ENCODE data around the gene CCNY. TPM values are rescaled to one million over a fixed set of nuclear protein-coding genes. Genes with fewer than 3 reads are reported as not detected.

Gene CCNY
- total and polyA plus RNA-seq, 2 of the 13 experiments (the other 11 are each of a cell fraction or from before 2014, with no cell fraction given): 48.2 to 54.7 TPM

DNA sequence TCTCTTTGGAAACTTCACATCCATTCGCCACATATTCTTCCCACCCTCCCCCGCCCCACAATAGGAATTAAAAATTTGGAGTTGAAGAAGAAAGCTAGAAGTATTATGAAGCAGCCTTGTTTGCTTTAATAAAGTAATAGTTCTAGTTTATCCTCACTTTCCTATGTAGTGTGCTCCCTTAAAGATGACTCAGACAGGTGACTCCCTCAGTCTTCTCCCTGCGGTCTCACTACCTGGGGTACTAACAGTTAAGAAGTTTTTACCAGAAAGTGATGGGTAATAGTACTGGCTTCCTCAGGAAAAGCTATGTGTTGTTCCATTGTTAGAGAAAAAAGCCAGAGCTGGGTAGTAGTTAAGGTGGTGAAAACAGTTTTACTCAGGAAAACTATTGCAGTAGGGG lies 58.6 kb downstream of the CCNY start:
- Histone ChIP-seq H3K27me3 (ENCODE audit: control insufficient read depth in 1 of 2, insufficient read depth in 2 of 2, low read length in 2 of 2) (no peaks in the 10 kb centered on the region), H3K79me2 (ENCODE audit: insufficient read depth, low read length) (peaks cover 96% of the 10 kb centered on the region), H3K4me1 (ENCODE audit: insufficient read depth, low read length) (peaks cover 93% of the 10 kb centered on the region), H2AFZ (ENCODE audit: low read length) (no peak overlapping the region), H3K36me3 (replicated peaks in 1 of 2; ENCODE audit: control insufficient read depth in 1 of 2, insufficient read depth in 2 of 2, low read length in 2 of 2) (no peaks in the 10 kb centered on the region), H3K4me3 (replicated peaks in 1 of 3; ENCODE audit: insufficient read depth in 1 of 3, low read depth in 2 of 3, low read length in 3 of 3) (no peak overlapping the region), H3K27ac (ENCODE audit: extremely low read length, insufficient read depth, low read length) (no peak overlapping the region), H3K9ac (ENCODE audit: insufficient read depth, low read depth, low read length) (no peak overlapping the region), H4K20me1 (ENCODE audit: insufficient read depth, low read length) (peaks cover 3% of the 10 kb centered on the region), H3K4me2 (ENCODE audit: low read depth, low read length) (no peak overlapping the region), H3K9me3 (ENCODE audit: low read length) (0 out of 2 replicates have a peak, but pooled peaks cover 7% of the 10 kb centered on the region)
- CTCF ChIA-PET (ENCODE audit: low intra/inter-chr PET ratio, low total read pairs): no interaction called here
- ATAC-seq: no peak
- no peak for FAIRE-seq
- WGBS (ENCODE audit: low lambda C conversion rate): 97% methylated on average over 3 of the region's 3 CpGs
- POLR2A ChIA-PET: no interaction called here
- no peak for TF ChIP-seq GZF1 (CRISPR knock-in tag; IDR thresholded peaks at IDR 0.05)
- TF ChIP-seq ZNF282 (IDR thresholded peaks at IDR 0.05; ENCODE audit: partially characterized antibody): no peak
- TF ChIP-seq MYNN (CRISPR knock-in tag; IDR thresholded peaks at IDR 0.05; ENCODE audit: low read depth): no peak
- TF ChIP-seq, protein P1, sequence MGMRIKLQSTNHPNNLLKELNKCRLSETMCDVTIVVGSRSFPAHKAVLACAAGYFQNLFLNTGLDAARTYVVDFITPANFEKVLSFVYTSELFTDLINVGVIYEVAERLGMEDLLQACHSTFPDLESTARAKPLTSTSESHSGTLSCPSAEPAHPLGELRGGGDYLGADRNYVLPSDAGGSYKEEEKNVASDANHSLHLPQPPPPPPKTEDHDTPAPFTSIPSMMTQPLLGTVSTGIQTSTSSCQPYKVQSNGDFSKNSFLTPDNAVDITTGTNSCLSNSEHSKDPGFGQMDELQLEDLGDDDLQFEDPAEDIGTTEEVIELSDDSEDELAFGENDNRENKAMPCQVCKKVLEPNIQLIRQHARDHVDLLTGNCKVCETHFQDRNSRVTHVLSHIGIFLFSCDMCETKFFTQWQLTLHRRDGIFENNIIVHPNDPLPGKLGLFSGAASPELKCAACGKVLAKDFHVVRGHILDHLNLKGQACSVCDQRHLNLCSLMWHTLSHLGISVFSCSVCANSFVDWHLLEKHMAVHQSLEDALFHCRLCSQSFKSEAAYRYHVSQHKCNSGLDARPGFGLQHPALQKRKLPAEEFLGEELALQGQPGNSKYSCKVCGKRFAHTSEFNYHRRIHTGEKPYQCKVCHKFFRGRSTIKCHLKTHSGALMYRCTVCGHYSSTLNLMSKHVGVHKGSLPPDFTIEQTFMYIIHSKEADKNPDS (CRISPR knock-in tag; IDR thresholded peaks at IDR 0.05): no peak
- in situ Hi-C loops (cut with HindIII; ENCODE audit: extremely low pct_ligation_motif_present, low pct_unique_long_range_greater_than_20kb) (no loop called here), intact Hi-C loops (cut with micrococcal nuclease; ENCODE audit: unreplicated experiment) (no loop called here)
- BruUV-seq (replicated peaks): no TSS peak
- DNase-seq (ENCODE audit: low spot score): no peak

DNA sequence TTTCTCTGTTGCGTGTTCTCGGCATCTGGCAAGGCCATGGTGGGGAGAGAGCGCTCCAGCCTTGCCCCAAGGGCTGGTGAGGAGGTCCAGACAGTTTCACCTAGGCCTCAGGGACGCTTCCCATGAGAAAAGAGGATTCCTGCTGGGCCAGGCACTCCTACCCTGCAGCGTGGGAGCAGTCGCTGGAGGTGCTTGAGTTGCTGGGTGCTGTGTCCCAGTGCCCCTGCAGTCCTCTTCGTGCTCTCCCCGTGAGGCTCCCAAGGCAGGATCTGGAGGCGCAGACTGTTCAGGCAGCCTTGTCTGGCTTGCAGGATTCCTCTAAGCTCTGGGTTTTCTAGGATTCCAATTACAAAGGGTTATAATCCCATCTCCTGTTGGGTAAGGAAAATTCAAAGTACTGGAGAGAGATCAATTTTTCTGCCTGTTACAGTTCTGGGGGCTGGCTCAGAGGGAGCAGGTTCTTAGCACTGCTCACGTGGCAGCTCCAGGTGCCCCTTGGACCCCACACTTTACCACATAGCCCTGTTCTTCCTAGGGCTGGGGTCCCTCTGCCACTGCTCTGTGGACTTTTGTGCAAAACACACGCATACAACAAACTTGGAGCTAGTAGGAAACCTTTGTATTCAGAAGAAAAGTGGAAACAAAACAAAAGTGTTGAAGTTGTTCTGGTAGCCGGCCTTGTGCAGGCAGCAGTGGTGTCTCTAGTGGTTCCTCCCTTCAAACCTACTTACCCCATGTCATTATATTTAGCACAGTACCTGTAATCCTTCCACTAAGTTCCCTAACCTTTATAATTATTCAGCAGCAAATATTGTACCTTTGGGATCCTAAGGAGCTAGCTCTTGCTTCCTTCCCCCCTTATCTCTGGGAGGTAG lies 60.5 kb downstream of the CCNY start:
- Histone ChIP-seq H4K20me1 (ENCODE audit: insufficient read depth, low read length) (peaks cover 3% of the 10 kb centered on the region), H3K27me3 (ENCODE audit: control insufficient read depth in 1 of 2, insufficient read depth in 2 of 2, low read length in 2 of 2) (no peaks in the 10 kb centered on the region), H3K27ac (ENCODE audit: extremely low read length, insufficient read depth, low read length) (peak overlapping the region; percentile 77), H3K4me2 (ENCODE audit: low read depth, low read length) (peak overlapping the region; percentile 71), H3K9ac (ENCODE audit: insufficient read depth, low read depth, low read length) (peak overlapping the region; percentile 61), H3K36me3 (replicated peaks in 1 of 2; ENCODE audit: control insufficient read depth in 1 of 2, insufficient read depth in 2 of 2, low read length in 2 of 2) (no peaks in the 10 kb centered on the region), H3K4me1 (ENCODE audit: insufficient read depth, low read length) (peaks cover 82% of the 10 kb centered on the region), H3K4me3 (replicated peaks in 1 of 3; ENCODE audit: insufficient read depth in 1 of 3, low read depth in 2 of 3, low read length in 3 of 3) (peak overlapping the region in 1 of 3 experiments; percentile 29; a peak in 1 of 6 replicates), H2AFZ (ENCODE audit: low read length) (no peak overlapping the region), H3K9me3 (ENCODE audit: low read length) (no peaks in the 10 kb centered on the region), H3K79me2 (ENCODE audit: insufficient read depth, low read length) (peaks cover 96% of the 10 kb centered on the region)
- ATAC-seq (peak; percentile 89), DNase-seq (ENCODE audit: low spot score) (peak; percentile 41), FAIRE-seq (peak; percentile 30)
- WGBS (ENCODE audit: low lambda C conversion rate): 26% methylated on average over 8 of the region's 12 CpGs
- POLR2A ChIA-PET: no interaction called here
- in situ Hi-C loops (cut with HindIII; ENCODE audit: extremely low pct_ligation_motif_present, low pct_unique_long_range_greater_than_20kb): no loop called here
- no TSS peak for BruUV-seq (replicated peaks)
- CTCF ChIA-PET (ENCODE audit: low intra/inter-chr PET ratio, low total read pairs): no interaction called here
- intact Hi-C loops (cut with micrococcal nuclease; ENCODE audit: unreplicated experiment): no loop called here
- TF ChIP-seq, protein P2, sequence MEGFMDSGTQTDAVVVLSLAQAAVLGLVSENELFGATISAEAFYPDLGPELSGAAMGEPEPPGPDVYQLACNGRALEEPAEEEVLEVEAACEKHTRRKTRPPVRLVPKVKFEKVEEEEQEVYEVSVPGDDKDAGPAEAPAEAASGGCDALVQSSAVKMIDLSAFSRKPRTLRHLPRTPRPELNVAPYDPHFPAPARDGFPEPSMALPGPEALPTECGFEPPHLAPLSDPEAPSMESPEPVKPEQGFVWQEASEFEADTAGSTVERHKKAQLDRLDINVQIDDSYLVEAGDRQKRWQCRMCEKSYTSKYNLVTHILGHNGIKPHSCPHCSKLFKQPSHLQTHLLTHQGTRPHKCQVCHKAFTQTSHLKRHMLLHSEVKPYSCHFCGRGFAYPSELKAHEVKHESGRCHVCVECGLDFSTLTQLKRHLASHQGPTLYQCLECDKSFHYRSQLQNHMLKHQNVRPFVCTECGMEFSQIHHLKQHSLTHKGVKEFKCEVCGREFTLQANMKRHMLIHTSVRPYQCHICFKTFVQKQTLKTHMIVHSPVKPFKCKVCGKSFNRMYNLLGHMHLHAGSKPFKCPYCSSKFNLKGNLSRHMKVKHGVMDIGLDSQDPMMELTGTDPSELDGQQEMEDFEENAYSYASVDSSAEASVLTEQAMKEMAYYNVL (CRISPR knock-in tag; IDR thresholded peaks at IDR 0.05; ENCODE audit: borderline replicate concordance): no peak
- TF ChIP-seq, protein P3, sequence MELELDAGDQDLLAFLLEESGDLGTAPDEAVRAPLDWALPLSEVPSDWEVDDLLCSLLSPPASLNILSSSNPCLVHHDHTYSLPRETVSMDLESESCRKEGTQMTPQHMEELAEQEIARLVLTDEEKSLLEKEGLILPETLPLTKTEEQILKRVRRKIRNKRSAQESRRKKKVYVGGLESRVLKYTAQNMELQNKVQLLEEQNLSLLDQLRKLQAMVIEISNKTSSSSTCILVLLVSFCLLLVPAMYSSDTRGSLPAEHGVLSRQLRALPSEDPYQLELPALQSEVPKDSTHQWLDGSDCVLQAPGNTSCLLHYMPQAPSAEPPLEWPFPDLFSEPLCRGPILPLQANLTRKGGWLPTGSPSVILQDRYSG (CRISPR knock-in tag; IDR thresholded peaks at IDR 0.05): no peak
- no peak for TF ChIP-seq RBAK (CRISPR knock-in tag; IDR thresholded peaks at IDR 0.05)
- no peak for TF ChIP-seq ZNF329 (CRISPR knock-in tag; IDR thresholded peaks at IDR 0.05; ENCODE audit: low read depth)
- TF ChIP-seq, protein P4, sequence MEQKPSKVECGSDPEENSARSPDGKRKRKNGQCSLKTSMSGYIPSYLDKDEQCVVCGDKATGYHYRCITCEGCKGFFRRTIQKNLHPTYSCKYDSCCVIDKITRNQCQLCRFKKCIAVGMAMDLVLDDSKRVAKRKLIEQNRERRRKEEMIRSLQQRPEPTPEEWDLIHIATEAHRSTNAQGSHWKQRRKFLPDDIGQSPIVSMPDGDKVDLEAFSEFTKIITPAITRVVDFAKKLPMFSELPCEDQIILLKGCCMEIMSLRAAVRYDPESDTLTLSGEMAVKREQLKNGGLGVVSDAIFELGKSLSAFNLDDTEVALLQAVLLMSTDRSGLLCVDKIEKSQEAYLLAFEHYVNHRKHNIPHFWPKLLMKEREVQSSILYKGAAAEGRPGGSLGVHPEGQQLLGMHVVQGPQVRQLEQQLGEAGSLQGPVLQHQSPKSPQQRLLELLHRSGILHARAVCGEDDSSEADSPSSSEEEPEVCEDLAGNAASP (CRISPR knock-in tag; IDR thresholded peaks at IDR 0.05; ENCODE audit: borderline replicate concordance): 0 out of 2 replicates have a peak, but pooled peaks have one; percentile 23
- TF ChIP-seq PHF5A (CRISPR knock-in tag; IDR thresholded peaks at IDR 0.05; ENCODE audit: low read depth, unreplicated experiment): no peak

All from HepG2 (cell line).